ENCODE measurements around the gene OSBPL5.
"Not testable (repeated sequence)": the region's sequence is repeated elsewhere in the genome, so short reads cannot be mapped to it uniquely, and the experiment has no call there.

The OSBPL5 gene

GRCh38 chr11:3123761-3124733 is 41.1 kb downstream of the OSBPL5 start:
- in situ Hi-C loops (cut with MboI; ENCODE audit: low sequenced_read_pairs): no loop called here

GRCh38 chr11:3123305-3123704 is 41.8 kb downstream of the OSBPL5 start:
- in situ Hi-C loops (cut with MboI; ENCODE audit: low sequenced_read_pairs): no loop called here

- in situ Hi-C loops (cut with MboI; ENCODE audit: low sequenced_read_pairs): no loop called here
Measured at GRCh38 chr11:3122775-3123201, 42.3 kb downstream of the OSBPL5 start.

- in situ Hi-C loops (cut with MboI; ENCODE audit: low sequenced_read_pairs): no loop called here
Measured at GRCh38 chr11:3121931-3122774, 43.0 kb downstream of the OSBPL5 start.

GRCh38 chr11:3121416-3121815 is 43.7 kb downstream of the OSBPL5 start:
- in situ Hi-C loops (cut with MboI; ENCODE audit: low sequenced_read_pairs): no loop called here

GRCh38 chr11:3120071-3120792 is 44.9 kb downstream of the OSBPL5 start:
- in situ Hi-C loops (cut with MboI; ENCODE audit: low sequenced_read_pairs): no loop called here

GRCh38 chr11:3119141-3119821 is 45.8 kb downstream of the OSBPL5 start:
- in situ Hi-C loops (cut with MboI; ENCODE audit: low sequenced_read_pairs): no loop called here

GRCh38 chr11:3115321-3115720 is 49.8 kb downstream of the OSBPL5 start:
- in situ Hi-C loops (cut with MboI; ENCODE audit: low sequenced_read_pairs): no loop called here

GRCh38 chr11:3113661-3114060 is 51.4 kb downstream of the OSBPL5 start:
- in situ Hi-C loops (cut with MboI; ENCODE audit: low sequenced_read_pairs): not testable (repeated sequence)

- in situ Hi-C loops (cut with MboI; ENCODE audit: low sequenced_read_pairs): no loop called here
Measured at GRCh38 chr11:3111919-3112690, 53.0 kb downstream of the OSBPL5 start.

- in situ Hi-C loops (cut with MboI; ENCODE audit: low sequenced_read_pairs): no loop called here
Measured at GRCh38 chr11:3111466-3111865, 53.6 kb downstream of the OSBPL5 start.

GRCh38 chr11:3109921-3110706 is 55.0 kb downstream of the OSBPL5 start:
- in situ Hi-C loops (cut with MboI; ENCODE audit: low sequenced_read_pairs): no loop called here

GRCh38 chr11:3109434-3109833 is 55.7 kb downstream of the OSBPL5 start:
- in situ Hi-C loops (cut with MboI; ENCODE audit: low sequenced_read_pairs): no loop called here

- in situ Hi-C loops (cut with MboI; ENCODE audit: low sequenced_read_pairs): no loop called here
Measured at GRCh38 chr11:3108183-3108721, 56.9 kb downstream of the OSBPL5 start.

GRCh38 chr11:3107608-3108182 is 57.4 kb downstream of the OSBPL5 start:
- in situ Hi-C loops (cut with MboI; ENCODE audit: low sequenced_read_pairs): no loop called here

- in situ Hi-C loops (cut with MboI; ENCODE audit: low sequenced_read_pairs): no loop called here
Measured at GRCh38 chr11:3106736-3107524, 58.2 kb downstream of the OSBPL5 start.
